ENCODE results near the gene DIPK1B.

- no peak for TF ChIP-seq CTCF (IDR thresholded peaks at IDR 0.05 in 8 of 11, conservative IDR thresholded peaks at IDR 0.05 in 3 of 11)
- TF ChIP-seq POLR2A (IDR thresholded peaks at IDR 0.05): no peak
These were observed 28.1 kb downstream of the DIPK1B start for GRCh38 chr9:136740491-136740890.
